ENCODE measurements around the gene PAPOLA. TPM values are rescaled to one million over a fixed set of nuclear protein-coding genes. Genes with fewer than 3 reads are reported as not detected.

Gene PAPOLA
- polyA plus RNA-seq, 1 experiment, result 92.4 TPM

DNA sequence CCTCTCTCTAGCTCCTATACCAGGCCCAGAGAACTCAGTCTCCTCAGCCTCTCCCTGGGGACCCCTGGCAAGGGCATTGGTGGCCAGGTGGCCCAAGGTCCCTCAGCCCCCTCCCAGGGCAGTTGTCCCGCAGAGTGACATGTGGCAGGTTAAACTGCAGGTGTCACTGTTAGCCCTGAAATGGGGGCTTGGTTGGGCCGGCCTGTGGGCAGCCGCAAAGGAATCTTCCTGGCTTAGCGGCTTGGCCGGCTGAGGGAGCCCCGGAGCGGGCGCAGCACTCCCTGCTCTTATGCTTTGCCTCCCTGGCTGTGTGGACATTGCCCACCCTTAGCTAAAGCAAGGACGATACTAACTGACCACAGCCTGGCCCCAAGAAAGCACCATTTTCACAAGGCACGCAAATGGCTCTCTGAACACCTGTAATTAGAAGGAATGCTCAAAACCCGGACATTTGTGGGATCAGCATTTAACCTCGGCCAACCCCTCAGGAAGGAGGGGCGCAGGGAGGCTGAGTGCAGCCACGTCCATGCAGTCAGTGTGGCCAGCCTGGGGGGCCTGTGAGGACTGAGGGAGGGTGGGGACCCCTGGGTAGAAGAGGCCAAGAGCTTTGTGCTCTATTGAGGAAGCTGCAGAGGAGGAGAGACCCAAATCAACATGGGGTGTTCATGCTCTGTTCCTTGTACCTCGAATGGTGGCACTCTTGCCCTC is 82.2 kb downstream of the PAPOLA start:
- TF ChIP-seq CTCF (IDR thresholded peaks at IDR 0.05; ENCODE audit: insufficient read depth, low read depth, low read length), result peak; percentile 11; the same call in 1 of the 2 replicates
- CTCF ChIA-PET, result no interaction called here
- POLR2A ChIA-PET, result no interaction called here
- no peak overlapping the region for H3K4me3 ChIP-seq (ENCODE audit: low read depth, low read length)
- no peaks in the 10 kb centered on the region for H3K36me3 ChIP-seq (ENCODE audit: control insufficient read depth, insufficient read depth, low read length)
- DNase-seq (ENCODE audit: low read depth), result no peak
- H3K27me3 ChIP-seq (ENCODE audit: control insufficient read depth, insufficient read depth, low read length), result peaks cover 4% of the 10 kb centered on the region; the same call in 1 of the 2 replicates

GRCh38 chr14:96584907-96585671 is 82.9 kb downstream of the PAPOLA start:
- no peaks in the 10 kb centered on the region for H3K36me3 ChIP-seq (ENCODE audit: control insufficient read depth, insufficient read depth, low read length)
- H3K4me3 ChIP-seq (ENCODE audit: low read depth, low read length), result no peak overlapping the region
- POLR2A ChIA-PET, result no interaction called here
- DNase-seq (ENCODE audit: low read depth), result no peak
- no peak for TF ChIP-seq CTCF (IDR thresholded peaks at IDR 0.05; ENCODE audit: insufficient read depth, low read depth, low read length)
- CTCF ChIA-PET, result no interaction called here
- peaks cover 4% of the 10 kb centered on the region; the same call in 1 of the 2 replicates for H3K27me3 ChIP-seq (ENCODE audit: control insufficient read depth, insufficient read depth, low read length)

DNA sequence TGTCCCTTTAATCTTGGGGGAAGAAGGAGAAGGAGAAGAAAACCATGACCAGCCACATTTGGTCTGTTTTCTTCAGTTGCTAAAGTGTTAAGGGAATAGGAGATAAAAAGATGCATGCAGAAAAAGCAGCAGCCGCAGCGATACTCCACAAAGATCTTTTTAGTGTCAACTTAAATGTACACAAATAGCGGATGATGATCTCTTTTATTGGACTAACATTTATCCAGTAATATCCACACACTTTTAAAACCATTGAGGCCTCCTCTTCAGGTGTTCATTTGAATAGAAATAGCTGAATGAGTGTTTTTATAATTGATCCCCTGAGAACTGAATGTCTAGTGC is 83.5 kb downstream of the PAPOLA start:
- H3K36me3 ChIP-seq (ENCODE audit: control insufficient read depth, insufficient read depth, low read length), result no peaks in the 10 kb centered on the region
- POLR2A ChIA-PET, result no interaction called here
- H3K27me3 ChIP-seq (ENCODE audit: control insufficient read depth, insufficient read depth, low read length), result peaks cover 5% of the 10 kb centered on the region
- no peak overlapping the region for H3K4me3 ChIP-seq (ENCODE audit: low read depth, low read length)
- DNase-seq (ENCODE audit: low read depth), result no peak
- no peak for TF ChIP-seq CTCF (IDR thresholded peaks at IDR 0.05; ENCODE audit: insufficient read depth, low read depth, low read length)
- CTCF ChIA-PET, result no interaction called here

GRCh38 chr14:96586056-96586455 is 83.9 kb downstream of the PAPOLA start:
- ChIA-PET CTCF (no interaction called here), POLR2A (no interaction called here)
- no peak for DNase-seq (ENCODE audit: low read depth)
- no peaks in the 10 kb centered on the region for H3K36me3 ChIP-seq (ENCODE audit: control insufficient read depth, insufficient read depth, low read length)
- no peak overlapping the region for H3K4me3 ChIP-seq (ENCODE audit: low read depth, low read length)
- peaks cover 7% of the 10 kb centered on the region for H3K27me3 ChIP-seq (ENCODE audit: control insufficient read depth, insufficient read depth, low read length)
- TF ChIP-seq CTCF (IDR thresholded peaks at IDR 0.05; ENCODE audit: insufficient read depth, low read depth, low read length), result no peak

GRCh38 chr14:96586921-96587822 is 85.0 kb downstream of the PAPOLA start:
- CTCF ChIA-PET, result interaction anchor here (0.6 to 0.9 kb wide), 2 partner anchors 19 to 154 kb away, joined by 3 read pairs; no protein-coding TSS in a partner anchor
- no peak for TF ChIP-seq CTCF (IDR thresholded peaks at IDR 0.05; ENCODE audit: insufficient read depth, low read depth, low read length)
- POLR2A ChIA-PET, result no interaction called here

More at GRCh38 chr14:96586921-96587822, 85.0 kb downstream of the PAPOLA start:
- Histone ChIP-seq H3K36me3 (ENCODE audit: control insufficient read depth, insufficient read depth, low read length) (no peaks in the 10 kb centered on the region), H3K4me3 (ENCODE audit: low read depth, low read length) (no peak overlapping the region), H3K27me3 (ENCODE audit: control insufficient read depth, insufficient read depth, low read length) (peaks cover 7% of the 10 kb centered on the region)
- no peak for DNase-seq (ENCODE audit: low read depth)

All from BJ (cell line).